GM12878 (cell line): ENCODE data around the gene MAST4. TPM values are rescaled to one million over a fixed set of nuclear protein-coding genes. Genes with fewer than 3 reads are reported as not detected.

Source experiments
- ATAC-seq: fragments of 200-7000 bp; cut with Tn5 transposase; 3 replicates; pipeline ENCODE4 v1.9.1; 2020; ENCODE audit warnings: mild to moderate bottlenecking, moderate library complexity
- BruUV-seq: library from RNA; stranded (reverse); fragments of 400-500 nt; replicated peaks from 2 replicates; lab custom pipeline; 2021; lab: Mats Ljungman, UMichigan
- CTCF ChIA-PET: fragments of 300-600 bp; sonication (Branson Sonifier 250); formaldehyde crosslinking; extraction: SDS; loops from one replicate; lab custom pipeline; 2021; ENCODE audit warnings: inconsistent platforms; lab: Yijun Ruan, JAX
- POLR2A ChIA-PET: fragments of 350-600 bp; formaldehyde crosslinking; extraction: SDS; loops from one replicate; lab custom pipeline; 2021; ENCODE audit warnings: inconsistent platforms; lab: Charles Lee
- RAD21 ChIA-PET: fragments of 300-600 bp; sonication (Branson Sonifier 250); formaldehyde crosslinking; loops from one replicate; lab custom pipeline; 2023; ENCODE audit warnings: antibody characterized with exemption; ENCODE audit not compliant: unreplicated experiment; lab: Charles Lee
- SMC1A ChIA-PET: fragments of 300-600 bp; sonication (Branson Sonifier 250); formaldehyde crosslinking; loops from one replicate; lab custom pipeline; 2023; ENCODE audit not compliant: unreplicated experiment, uncharacterized antibody; lab: Charles Lee
- DNase-seq: peaks from one replicate; pipeline ENCODE4 v3.0.0-alpha.2; 2011; ENCODE audit warnings: low read depth, low spot score
- FAIRE-seq: peaks from 3 replicates; lab custom pipeline; 2011; peaks lifted over from hg19 to GRCh38; lab: Jason Lieb, UNC
- H2AFZ ChIP-seq: 2 replicates; pipeline ENCODE4 v1.6.0; 2011; ENCODE audit warnings: low read depth, low read length, control low read depth; ENCODE audit not compliant: control insufficient read depth
- H3K27ac ChIP-seq: 2 replicates; pipeline ENCODE4 v1.5.1; 2011; ENCODE audit warnings: control low read depth; ENCODE audit not compliant: control insufficient read depth, insufficient read depth
- H3K27me3 ChIP-seq, 2 experiments: replicated peaks in 1 of 2; 2 replicates each; pipeline versions ENCODE4 v1.6.0 to v1.6.1; 2011; ENCODE audit warnings: low read length in 1 of 2; ENCODE audit not compliant: control insufficient read depth in 2 of 2, insufficient read depth in 2 of 2
- H3K36me3 ChIP-seq, 2 experiments: 2 replicates each; pipeline ENCODE4 v1.5.1; 2011; ENCODE audit warnings: low read length in 1 of 2; ENCODE audit not compliant: control insufficient read depth in 2 of 2, insufficient read depth in 2 of 2
- H3K4me1 ChIP-seq: 2 replicates; pipeline ENCODE4 v1.6.1; 2011; ENCODE audit warnings: mild to moderate bottlenecking, low read length, moderate library complexity, mixed read lengths; ENCODE audit not compliant: control insufficient read depth, insufficient read depth
- H3K4me2 ChIP-seq: 2 replicates; pipeline ENCODE4 v1.6.0; 2011; ENCODE audit warnings: control low read depth; ENCODE audit not compliant: control insufficient read depth, insufficient read depth
- H3K4me3 ChIP-seq: fragments of 200-600 bp; sonication (generic); 2 replicates; pipeline ENCODE4 v1.5.1; 2016
- H3K79me2 ChIP-seq: 2 replicates; pipeline ENCODE4 v1.6.0; 2011; ENCODE audit warnings: low read length; ENCODE audit not compliant: control insufficient read depth, insufficient read depth
- H3K9ac ChIP-seq: 2 replicates; pipeline ENCODE4 v1.8.0; 2011; ENCODE audit warnings: low read length, control low read depth, mixed read lengths; ENCODE audit not compliant: control insufficient read depth, insufficient read depth
- H3K9me3 ChIP-seq: replicated peaks from 3 replicates; pipeline ENCODE4 v1.5.1; 2011; ENCODE audit warnings: mild to moderate bottlenecking, low read length; ENCODE audit not compliant: control insufficient read depth, insufficient read depth
- H4K20me1 ChIP-seq: 2 replicates; pipeline ENCODE4 v1.6.0; 2011; ENCODE audit not compliant: control insufficient read depth, insufficient read depth
- BHLHE40 ChIP-seq, 2 experiments: fragments of 450-650 bp in 1 of 2; IDR thresholded peaks; 2 replicates each; pipeline ENCODE4 v1.6.1; 2011 to 2017; ENCODE audit warnings: low read depth in 2 of 2, borderline replicate concordance in 1 of 2, improper control_type of control experiment in 1 of 2, low read length in 1 of 2, mild to moderate bottlenecking in 1 of 2
- BMI1 ChIP-seq: fragments of 450-650 bp; IDR thresholded peaks from 2 replicates; pipeline ENCODE4 v1.6.1; 2016; ENCODE audit warnings: mild to moderate bottlenecking, moderate library complexity, borderline replicate concordance
- CBX3 ChIP-seq: fragments of 200-600 bp; sonication (generic); IDR thresholded peaks from 2 replicates; pipeline ENCODE4 v1.6.1; 2016; ENCODE audit warnings: low read depth, borderline replicate concordance
- CREM ChIP-seq: IDR thresholded peaks from 2 replicates; pipeline ENCODE4 v1.6.1; 2014; ENCODE audit warnings: antibody characterized with exemption, low read depth
- ETV6 ChIP-seq, 2 experiments: fragments of 450-650 bp in 1 of 2; IDR thresholded peaks in 1 of 2; conservative IDR thresholded peaks in 1 of 2; 2 replicates each; pipeline ENCODE4 v1.6.1; 2014; ENCODE audit warnings: antibody characterized with exemption in 1 of 2, borderline replicate concordance in 1 of 2, low read depth in 1 of 2, mild to moderate bottlenecking in 1 of 2, moderate library complexity in 1 of 2
- HDAC6 ChIP-seq: fragments of 200-600 bp; sonication (generic); IDR thresholded peaks from one replicate; pipeline ENCODE4 v1.8.0; 2017; ENCODE audit warnings: antibody characterized with exemption; ENCODE audit not compliant: unreplicated experiment
- KDM1A ChIP-seq: fragments of 200-600 bp; sonication (generic); IDR thresholded peaks from 2 replicates; pipeline ENCODE4 v1.6.1; 2016; ENCODE audit warnings: borderline replicate concordance
- MEF2B ChIP-seq: fragments of 450-650 bp; IDR thresholded peaks from 2 replicates; pipeline ENCODE4 v1.6.1; 2018; ENCODE audit warnings: mild to moderate bottlenecking, moderate library complexity; ENCODE audit not compliant: partially characterized antibody, poor library complexity, severe bottlenecking
- POLR2A ChIP-seq: IDR thresholded peaks from 2 replicates; pipeline ENCODE4 v1.6.1; 2011; ENCODE audit warnings: low read depth, mild to moderate bottlenecking, low read length
- RBBP5 ChIP-seq: fragments of 200-600 bp; sonication (generic); conservative IDR thresholded peaks from 2 replicates; pipeline ENCODE4 v1.6.1; 2016
- SMAD5 ChIP-seq: IDR thresholded peaks from 2 replicates; pipeline ENCODE4 v1.6.1; 2016; ENCODE audit warnings: antibody characterized with exemption, low read depth
- SMARCA5 ChIP-seq: fragments of 450-650 bp; IDR thresholded peaks from 2 replicates; pipeline ENCODE4 v1.6.1; 2017; ENCODE audit warnings: mild to moderate bottlenecking
- TAF1 ChIP-seq: IDR thresholded peaks from 2 replicates; pipeline ENCODE4 v1.6.1; 2011; ENCODE audit warnings: mild to moderate bottlenecking, low read depth, low read length, borderline replicate concordance
- WRNIP1 ChIP-seq: IDR thresholded peaks from 2 replicates; pipeline ENCODE4 v1.6.1; 2011; ENCODE audit warnings: low read depth, low read length, improper control_type of control experiment, borderline replicate concordance
- ZNF207 ChIP-seq: fragments of 450-650 bp; IDR thresholded peaks from 2 replicates; pipeline ENCODE4 v1.6.1; 2014; ENCODE audit warnings: antibody characterized with exemption, mild to moderate bottlenecking, borderline replicate concordance
- ZNF274 ChIP-seq: IDR thresholded peaks from one replicate; pipeline ENCODE4 v1.8.0; 2011; ENCODE audit not compliant: insufficient read length, insufficient read depth
- WGBS: methylation state at CpG from one replicate; pipeline ENCODE4 v1.1.6; 2016; ENCODE audit warnings: low lambda C conversion rate; ENCODE audit not compliant: insufficient replicate concordance, insufficient coverage; ENCODE audit errors: missing lambda C conversion rate; 5-methylcytosine and 5-hydroxymethylcytosine counted together
- in situ Hi-C: fragments of 300-500 bp; cut with MboI; formaldehyde crosslinking; loops from 9 replicates; pipeline ENCODE4 v1.14.3; 2018; ENCODE audit warnings: mixed read lengths
- intact Hi-C: fragments of 100-400 bp; cut with micrococcal nuclease; formaldehyde crosslinking; loops from one replicate; pipeline ENCODE4 v1.14.2; 2022; ENCODE audit not compliant: unreplicated experiment
- polyA plus RNA-seq, 11 experiments: library from polyadenylated mRNA; depleted of rRNA in 4 of 11; unstranded in 6 of 11; stranded (reverse) in 5 of 11; fragments of >200 nt; fragmentation: Nextera tagmentation in 4 of 11; fragmentation: Illumina TruSeq in 1 of 11; extraction: Ambion mirVana in 4 of 11; extraction: Trizol in 1 of 11; gene quantifications; 1 replicate in 1 of 11; 2 replicates in 10 of 11; pipeline versions ENCODE4 v1.2.1 to v1.2.3, GENCODE V29; 2011 to 2016; ENCODE audit warnings: inconsistent platforms in 2 of 11, missing spikeins in 2 of 11, low read depth in 1 of 11
- total RNA-seq, 4 experiments: library from RNA; depleted of rRNA in 3 of 4; stranded (reverse); fragments of >200 nt in 3 of 4; fragmentation: Illumina TruSeq in 1 of 4; extraction: Trizol in 1 of 4; gene quantifications; 2 replicates each; pipeline versions ENCODE4 v1.2.1 to v1.2.3, GENCODE V29; 2013 to 2021
- TF ChIP-seq, protein P1 (sequence below): fragments of 450-650 bp; IDR thresholded peaks from 2 replicates; pipeline ENCODE4 v1.6.1; 2018; ENCODE audit warnings: mild to moderate bottlenecking, low read depth, moderate library complexity; ENCODE audit not compliant: partially characterized antibody
- TF ChIP-seq, protein P2 (sequence below): fragments of 450-650 bp; IDR thresholded peaks from 2 replicates; pipeline ENCODE4 v1.6.1; 2016; ENCODE audit warnings: mild to moderate bottlenecking, moderate library complexity, borderline replicate concordance

Gene MAST4
- total and polyA plus RNA-seq, 10 of the 15 experiments (the other 5 are each of a cell fraction or from before 2014, with no cell fraction given), result 0.02 to 1.6 (median 0.29) TPM; not detected in 1

DNA sequence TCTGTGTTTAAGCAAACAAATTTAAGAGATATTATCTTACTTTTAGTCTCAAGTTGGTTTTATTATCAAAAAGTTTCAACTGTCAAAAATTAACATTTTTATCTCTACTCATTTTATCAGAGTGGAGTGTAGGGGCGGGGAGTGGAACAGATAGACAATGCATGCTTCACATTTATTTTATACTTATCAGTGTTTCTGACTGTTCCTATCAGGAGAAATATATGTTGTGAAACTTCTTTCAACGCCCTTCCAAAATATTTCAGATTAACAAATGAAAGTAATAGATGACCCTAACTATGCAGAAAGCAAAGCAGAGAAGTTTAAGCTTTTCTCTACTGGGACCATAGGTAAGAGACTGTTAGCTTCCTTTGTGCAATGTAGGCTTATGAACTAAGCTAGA is 44.9 kb upstream of the MAST4 start:
- Histone ChIP-seq H3K4me3 (no peak overlapping the region), H3K79me2 (no peaks in the 10 kb centered on the region), H3K27ac (no peak overlapping the region), H3K27me3 (no peaks in the 10 kb centered on the region), H3K4me1 (peaks cover 14% of the 10 kb centered on the region), H3K9me3 (no peaks in the 10 kb centered on the region; the same call in none of the 3 replicates), H4K20me1 (no peaks in the 10 kb centered on the region), H3K36me3 (no peaks in the 10 kb centered on the region), H2AFZ (no peak overlapping the region), H3K4me2 (no peak overlapping the region), H3K9ac (no peak overlapping the region)
- TF ChIP-seq TAF1, result no peak
- no peak for TF ChIP-seq SMARCA5
- no peak for TF ChIP-seq RBBP5
- TF ChIP-seq BMI1, result no peak
- TF ChIP-seq, protein P1, sequence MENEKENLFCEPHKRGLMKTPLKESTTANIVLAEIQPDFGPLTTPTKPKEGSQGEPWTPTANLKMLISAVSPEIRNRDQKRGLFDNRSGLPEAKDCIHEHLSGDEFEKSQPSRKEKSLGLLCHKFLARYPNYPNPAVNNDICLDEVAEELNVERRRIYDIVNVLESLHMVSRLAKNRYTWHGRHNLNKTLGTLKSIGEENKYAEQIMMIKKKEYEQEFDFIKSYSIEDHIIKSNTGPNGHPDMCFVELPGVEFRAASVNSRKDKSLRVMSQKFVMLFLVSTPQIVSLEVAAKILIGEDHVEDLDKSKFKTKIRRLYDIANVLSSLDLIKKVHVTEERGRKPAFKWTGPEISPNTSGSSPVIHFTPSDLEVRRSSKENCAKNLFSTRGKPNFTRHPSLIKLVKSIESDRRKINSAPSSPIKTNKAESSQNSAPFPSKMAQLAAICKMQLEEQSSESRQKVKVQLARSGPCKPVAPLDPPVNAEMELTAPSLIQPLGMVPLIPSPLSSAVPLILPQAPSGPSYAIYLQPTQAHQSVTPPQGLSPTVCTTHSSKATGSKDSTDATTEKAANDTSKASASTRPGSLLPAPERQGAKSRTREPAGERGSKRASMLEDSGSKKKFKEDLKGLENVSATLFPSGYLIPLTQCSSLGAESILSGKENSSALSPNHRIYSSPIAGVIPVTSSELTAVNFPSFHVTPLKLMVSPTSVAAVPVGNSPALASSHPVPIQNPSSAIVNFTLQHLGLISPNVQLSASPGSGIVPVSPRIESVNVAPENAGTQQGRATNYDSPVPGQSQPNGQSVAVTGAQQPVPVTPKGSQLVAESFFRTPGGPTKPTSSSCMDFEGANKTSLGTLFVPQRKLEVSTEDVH, result no peak
- TF ChIP-seq POLR2A, result no peak
- no peak for TF ChIP-seq MEF2B
- no peak for TF ChIP-seq CBX3
- TF ChIP-seq KDM1A, result no peak
- TF ChIP-seq ETV6 (conservative IDR thresholded peaks at IDR 0.05 in 1 of 2, IDR thresholded peaks at IDR 0.05 in 1 of 2; ENCODE audit: borderline replicate concordance in 1 of 2, low read depth in 1 of 2), result no peak
- no peak for TF ChIP-seq HDAC6
- TF ChIP-seq CREM, result no peak
- TF ChIP-seq ZNF207, result no peak
- TF ChIP-seq WRNIP1, result no peak
- TF ChIP-seq, protein P2, sequence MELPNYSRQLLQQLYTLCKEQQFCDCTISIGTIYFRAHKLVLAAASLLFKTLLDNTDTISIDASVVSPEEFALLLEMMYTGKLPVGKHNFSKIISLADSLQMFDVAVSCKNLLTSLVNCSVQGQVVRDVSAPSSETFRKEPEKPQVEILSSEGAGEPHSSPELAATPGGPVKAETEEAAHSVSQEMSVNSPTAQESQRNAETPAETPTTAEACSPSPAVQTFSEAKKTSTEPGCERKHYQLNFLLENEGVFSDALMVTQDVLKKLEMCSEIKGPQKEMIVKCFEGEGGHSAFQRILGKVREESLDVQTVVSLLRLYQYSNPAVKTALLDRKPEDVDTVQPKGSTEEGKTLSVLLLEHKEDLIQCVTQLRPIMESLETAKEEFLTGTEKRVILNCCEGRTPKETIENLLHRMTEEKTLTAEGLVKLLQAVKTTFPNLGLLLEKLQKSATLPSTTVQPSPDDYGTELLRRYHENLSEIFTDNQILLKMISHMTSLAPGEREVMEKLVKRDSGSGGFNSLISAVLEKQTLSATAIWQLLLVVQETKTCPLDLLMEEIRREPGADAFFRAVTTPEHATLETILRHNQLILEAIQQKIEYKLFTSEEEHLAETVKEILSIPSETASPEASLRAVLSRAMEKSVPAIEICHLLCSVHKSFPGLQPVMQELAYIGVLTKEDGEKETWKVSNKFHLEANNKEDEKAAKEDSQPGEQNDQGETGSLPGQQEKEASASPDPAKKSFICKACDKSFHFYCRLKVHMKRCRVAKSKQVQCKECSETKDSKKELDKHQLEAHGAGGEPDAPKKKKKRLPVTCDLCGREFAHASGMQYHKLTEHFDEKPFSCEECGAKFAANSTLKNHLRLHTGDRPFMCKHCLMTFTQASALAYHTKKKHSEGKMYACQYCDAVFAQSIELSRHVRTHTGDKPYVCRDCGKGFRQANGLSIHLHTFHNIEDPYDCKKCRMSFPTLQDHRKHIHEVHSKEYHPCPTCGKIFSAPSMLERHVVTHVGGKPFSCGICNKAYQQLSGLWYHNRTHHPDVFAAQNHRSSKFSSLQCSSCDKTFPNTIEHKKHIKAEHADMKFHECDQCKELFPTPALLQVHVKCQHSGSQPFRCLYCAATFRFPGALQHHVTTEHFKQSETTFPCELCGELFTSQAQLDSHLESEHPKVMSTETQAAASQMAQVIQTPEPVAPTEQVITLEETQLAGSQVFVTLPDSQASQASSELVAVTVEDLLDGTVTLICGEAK, result no peak
- no peak for TF ChIP-seq ZNF274
- no peak for TF ChIP-seq SMAD5
- TF ChIP-seq BHLHE40 (IDR thresholded peaks at IDR 0.05; ENCODE audit: borderline replicate concordance in 1 of 2, low read depth in 2 of 2, low read length in 1 of 2), result no peak
- ChIA-PET RAD21 (no interaction called here), SMC1A (no interaction called here), POLR2A (no interaction called here), CTCF (no interaction called here)
- ATAC-seq, result no peak
- in situ Hi-C loops, result no loop called here
- no TSS peak for BruUV-seq
- WGBS, result 33% methylated on average over 2 of the region's 2 CpGs
- no peak for DNase-seq
- no peak for FAIRE-seq
- intact Hi-C loops, result no loop called here
